Stimulated activated naive CD8-positive, alpha-beta T cell treated with anti-CD3 and anti-CD28 coated beads, Interleukin-15, Interleukin-2, amounts not matched to agents 100 ng/mL and 50 ng/mL, for 24 hours (primary cell): ENCODE results near the gene CENPX.
"Not testable (repeated sequence)": the region's sequence is repeated elsewhere in the genome, so short reads cannot be mapped to it uniquely, and the experiment has no call there.

ENCODE experiments used
- H3K27ac Mint-ChIP-seq: one replicate; pipeline ENCODE4 v1.8.0; 2021; ENCODE audit warnings: mild to moderate bottlenecking, mixed read lengths
- H3K27me3 Mint-ChIP-seq: one replicate; pipeline ENCODE4 v1.8.0; 2021; ENCODE audit warnings: mixed read lengths
- H3K36me3 Mint-ChIP-seq: one replicate; pipeline ENCODE4 v1.8.0; 2021; ENCODE audit warnings: low read depth, mixed read lengths
- H3K4me1 Mint-ChIP-seq: one replicate; pipeline ENCODE4 v1.8.0; 2021; ENCODE audit warnings: low read depth, mixed read lengths
- H3K4me3 Mint-ChIP-seq: one replicate; pipeline ENCODE4 v1.8.0; 2021; ENCODE audit warnings: mild to moderate bottlenecking, mixed read lengths
- H3K9me3 Mint-ChIP-seq: one replicate; pipeline ENCODE4 v1.8.0; 2021; ENCODE audit warnings: mixed read lengths

CENPX gene

DNA sequence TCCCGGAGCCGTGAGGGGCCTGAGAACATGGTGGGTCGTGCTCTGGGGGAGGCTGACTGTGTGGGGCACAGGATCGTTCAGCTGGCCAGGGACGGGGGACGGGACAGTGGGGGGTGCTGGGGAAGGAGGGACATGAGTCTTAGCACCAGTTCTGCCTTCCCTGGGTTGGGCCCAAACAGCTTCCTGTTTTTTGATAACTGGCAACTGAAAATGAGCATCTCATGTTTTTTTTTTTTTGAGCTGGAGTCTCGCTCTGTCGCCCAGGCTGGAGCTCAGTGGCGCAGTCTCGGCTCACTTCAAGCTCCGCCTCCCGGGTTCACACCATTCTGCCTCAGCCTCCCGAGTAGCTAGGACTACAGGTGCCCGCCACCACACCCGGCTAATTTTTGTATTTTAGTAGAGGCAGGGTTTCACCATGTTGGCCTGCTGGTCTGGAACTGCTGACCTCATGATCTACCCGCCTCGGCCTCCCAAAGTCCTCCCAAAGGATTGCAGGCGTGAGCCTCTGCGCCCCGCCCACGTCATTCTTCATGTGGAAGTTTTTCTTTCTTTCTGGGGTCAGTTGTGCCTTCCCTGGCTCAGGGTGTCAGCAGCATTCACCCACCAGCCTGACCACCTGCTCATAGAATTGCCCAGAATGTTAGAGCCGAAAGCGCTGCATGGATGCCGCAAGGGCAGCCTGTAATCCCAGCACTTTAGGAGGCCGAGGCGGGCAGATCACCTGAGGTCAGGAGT, 38.9 kb downstream of the CENPX start:
- Mint-ChIP-seq H3K27me3 (no peaks in the 10 kb centered on the region), H3K36me3 (peaks cover 24% of the 10 kb centered on the region), H3K4me1 (peaks cover 25% of the 10 kb centered on the region), H3K9me3 (no peaks in the 10 kb centered on the region), H3K4me3 (no peak overlapping the region), H3K27ac (no peak overlapping the region)

GRCh38 chr17:81983011-81983638, 39.6 kb downstream of the CENPX start:
- Mint-ChIP-seq H3K4me1 (peaks cover 30% of the 10 kb centered on the region), H3K27ac (no peak overlapping the region), H3K9me3 (no peaks in the 10 kb centered on the region), H3K27me3 (no peaks in the 10 kb centered on the region), H3K4me3 (no peak overlapping the region), H3K36me3 (peaks cover 24% of the 10 kb centered on the region)

DNA sequence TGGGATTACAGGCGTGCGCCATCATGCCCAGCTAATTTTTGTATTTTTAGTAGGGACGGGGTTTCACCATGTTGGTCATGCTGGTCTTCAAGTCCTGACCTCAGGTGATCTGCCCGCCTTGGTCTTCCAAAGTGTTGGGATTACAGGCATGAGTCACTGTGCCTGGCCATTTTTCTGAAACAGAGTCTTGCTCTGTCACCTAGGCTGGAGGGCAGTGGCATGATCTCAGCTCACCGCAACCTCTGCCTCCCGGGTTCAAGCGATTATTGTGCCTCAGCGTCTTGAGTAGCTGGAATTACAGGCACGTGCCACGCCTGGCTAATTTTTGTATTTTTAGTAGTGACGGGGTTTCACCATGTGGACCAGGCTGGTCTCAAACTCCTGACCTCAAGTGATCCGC, 41.2 kb downstream of the CENPX start:
- not testable (repeated sequence) for H3K27me3 Mint-ChIP-seq, H3K9me3 Mint-ChIP-seq, H3K27ac Mint-ChIP-seq, H3K4me3 Mint-ChIP-seq
- Mint-ChIP-seq H3K4me1 (peaks cover 34% of the 10 kb centered on the region), H3K36me3 (peaks cover 20% of the 10 kb centered on the region)

DNA sequence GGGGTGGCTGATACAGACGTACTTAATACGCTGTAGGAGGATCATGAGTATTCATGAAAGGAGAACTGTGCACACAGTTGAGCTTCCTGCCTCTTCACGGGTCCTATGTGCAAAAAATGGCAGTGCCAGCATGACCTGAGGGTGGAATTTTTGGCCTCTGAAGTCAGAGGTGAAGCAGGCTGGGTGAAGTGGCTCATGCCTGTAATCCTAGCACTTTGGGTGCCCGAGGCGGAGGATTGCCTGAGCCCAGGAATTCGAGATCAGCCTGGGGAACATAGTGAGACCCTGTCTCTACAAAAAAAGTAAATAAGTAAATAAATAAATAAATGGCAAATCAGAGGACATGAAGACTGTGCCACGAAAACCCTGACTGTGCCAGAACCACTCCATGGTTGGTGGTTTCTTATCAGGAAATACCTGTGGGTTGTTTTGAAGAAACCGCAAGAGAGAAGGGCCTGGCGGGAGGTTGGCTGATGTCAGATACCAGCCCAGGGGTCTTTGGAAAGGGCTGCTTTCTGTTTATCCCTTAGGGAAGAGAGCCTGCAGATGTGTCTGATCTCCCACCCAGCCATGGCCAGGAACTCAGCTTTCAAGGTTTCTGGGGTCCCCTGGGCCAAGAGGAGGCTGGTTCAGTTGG, 41.9 kb downstream of the CENPX start:
- H3K36me3 Mint-ChIP-seq = peaks cover 17% of the 10 kb centered on the region
- no peak overlapping the region for H3K27ac Mint-ChIP-seq

GRCh38 chr17:81980122-81980521, 42.6 kb downstream of the CENPX start:
- Mint-ChIP-seq H3K27me3 (no peaks in the 10 kb centered on the region), H3K27ac (no peak overlapping the region), H3K36me3 (peaks cover 15% of the 10 kb centered on the region), H3K4me3 (no peak overlapping the region), H3K4me1 (peaks cover 41% of the 10 kb centered on the region), H3K9me3 (no peaks in the 10 kb centered on the region)

More for the DNA sequence above, 41.9 kb downstream of the CENPX start:
- Mint-ChIP-seq H3K4me3 (no peak overlapping the region), H3K9me3 (no peaks in the 10 kb centered on the region), H3K4me1 (peaks cover 41% of the 10 kb centered on the region), H3K27me3 (no peaks in the 10 kb centered on the region)

DNA sequence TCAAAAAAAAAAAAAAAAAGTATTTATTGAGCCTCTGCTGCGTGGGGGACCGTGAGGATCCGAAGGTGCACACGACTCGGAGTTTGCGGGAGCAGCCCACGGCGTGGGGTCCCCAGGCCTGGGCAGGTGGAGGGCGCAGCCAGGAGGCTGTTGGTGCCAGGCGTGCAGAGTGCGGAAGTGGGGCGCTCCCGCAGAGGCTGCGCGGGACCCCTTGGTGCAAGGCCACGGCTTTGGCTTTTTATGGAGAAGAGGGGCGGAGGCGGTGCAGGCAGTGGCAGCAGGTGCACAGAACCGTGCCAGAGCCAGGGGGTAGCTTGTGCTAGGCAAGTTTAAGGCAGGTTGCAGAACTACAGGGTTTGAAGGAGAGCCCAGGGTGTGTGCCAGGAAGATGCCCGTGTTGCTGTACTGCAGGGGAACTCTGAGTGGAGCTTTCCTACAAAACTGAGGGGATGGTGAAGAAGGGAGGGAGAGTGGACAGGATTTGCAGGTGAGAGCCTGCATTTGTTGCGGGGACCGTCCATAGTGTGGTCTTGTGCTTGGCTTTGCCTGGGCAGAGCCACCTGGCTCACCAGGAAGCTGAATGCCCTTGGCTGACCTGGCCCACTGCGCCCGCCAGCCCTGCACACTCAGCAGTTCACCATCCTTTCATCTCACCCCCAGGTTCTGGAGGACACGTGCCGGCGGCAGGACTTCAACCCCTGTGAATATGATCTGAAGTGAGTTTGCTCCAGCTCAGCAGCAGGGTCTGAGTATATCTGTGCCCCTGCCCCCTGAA, 44.0 kb downstream of the CENPX start:
- peak overlapping the region; percentile 76 for H3K4me3 Mint-ChIP-seq
- H3K36me3 Mint-ChIP-seq = peaks cover 11% of the 10 kb centered on the region
- no peaks in the 10 kb centered on the region for H3K9me3 Mint-ChIP-seq
- H3K27ac Mint-ChIP-seq = no peak overlapping the region
- H3K4me1 Mint-ChIP-seq = peaks cover 41% of the 10 kb centered on the region
- H3K27me3 Mint-ChIP-seq = no peaks in the 10 kb centered on the region

DNA sequence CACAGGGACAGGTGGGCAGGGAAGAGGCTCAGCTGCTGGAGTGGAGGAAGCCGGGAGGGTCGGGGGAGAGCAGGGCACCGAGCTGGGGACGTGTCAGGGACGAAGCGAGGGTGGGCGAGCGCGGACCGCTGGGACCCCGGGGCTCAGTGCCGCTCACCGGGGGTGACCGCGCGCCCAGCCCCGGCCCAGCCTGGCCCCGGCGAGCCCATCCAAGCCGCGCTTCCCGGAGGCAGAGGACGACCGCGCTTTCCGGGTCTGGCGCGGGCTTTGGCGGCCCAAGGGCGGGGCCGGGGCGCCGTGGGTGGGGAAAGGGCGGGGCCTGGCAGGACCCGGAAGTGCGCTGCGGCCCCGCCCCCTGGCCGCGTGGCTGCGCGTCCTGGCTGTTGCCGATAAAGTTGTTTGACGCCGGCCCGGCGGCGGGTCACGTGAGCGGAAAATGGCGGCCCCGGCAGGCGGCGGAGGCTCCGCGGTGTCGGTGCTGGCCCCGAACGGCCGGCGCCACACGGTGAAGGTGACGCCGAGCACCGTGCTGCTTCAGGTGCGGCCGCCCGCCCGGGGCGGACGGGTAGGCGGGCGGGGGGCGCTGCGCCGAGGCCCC, 45.4 kb downstream of the CENPX start, which contains the start of gene ASPSCR1:
TSS of gene ASPSCR1 (plus strand) at position 419 of the 598 bp plus-strand sequence. CDS start at position 437, 18 bp downstream.
- H3K27me3 Mint-ChIP-seq = no peaks in the 10 kb centered on the region
- H3K36me3 Mint-ChIP-seq = peaks cover 8% of the 10 kb centered on the region
- peaks cover 37% of the 10 kb centered on the region for H3K4me1 Mint-ChIP-seq
- H3K4me3 Mint-ChIP-seq = peak within 1 kb of the TSS; percentile 94
- no peaks in the 10 kb centered on the region for H3K9me3 Mint-ChIP-seq
- H3K27ac Mint-ChIP-seq = peak within 1 kb of the TSS; percentile 95

DNA sequence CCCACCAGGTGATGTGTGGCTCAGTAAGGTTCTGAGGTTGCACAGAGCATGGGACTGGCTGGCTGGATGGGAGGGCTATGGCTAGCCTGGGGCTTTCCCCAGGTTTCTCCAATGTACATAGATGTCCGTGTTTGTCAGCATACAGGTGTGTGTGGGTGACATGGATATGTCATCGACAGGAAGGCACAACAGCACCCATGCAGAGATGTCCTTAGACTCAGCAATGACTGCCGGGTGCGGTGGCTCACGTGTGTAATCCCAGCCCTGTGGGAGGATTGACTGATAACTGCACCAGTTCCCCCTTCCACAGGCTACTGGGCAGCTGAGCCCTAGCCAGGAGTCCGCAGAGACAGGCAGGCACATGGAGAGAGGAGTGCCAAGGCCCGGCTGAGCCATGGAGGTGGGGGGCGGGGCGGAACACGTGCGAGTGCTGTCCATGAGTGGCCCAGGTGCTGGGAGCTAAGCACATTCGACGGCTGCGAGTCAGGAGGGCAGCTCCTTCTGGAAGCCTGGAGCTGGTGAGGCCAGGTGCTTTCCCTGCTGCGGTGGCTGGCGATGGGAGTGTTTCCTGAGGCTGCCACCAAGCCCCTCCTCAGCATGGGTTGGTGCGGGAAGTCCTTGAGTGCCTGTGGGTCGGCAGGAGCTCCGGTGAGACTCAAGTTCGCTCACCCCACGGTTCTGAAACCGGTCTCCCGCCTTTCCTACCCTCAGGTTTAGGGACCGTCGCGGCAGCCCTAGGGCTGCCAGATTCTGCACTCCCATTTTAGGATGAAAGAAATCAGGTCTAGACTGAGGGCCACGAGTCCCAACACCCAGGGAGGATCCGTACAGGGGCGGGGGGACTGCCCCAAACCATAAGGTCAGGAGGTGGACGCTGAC, 46.1 kb downstream of the CENPX start:
- H3K4me3 Mint-ChIP-seq = peak overlapping the region; percentile 94
- peaks cover 36% of the 10 kb centered on the region for H3K4me1 Mint-ChIP-seq
- peak overlapping the region; percentile 95 for H3K27ac Mint-ChIP-seq

DNA sequence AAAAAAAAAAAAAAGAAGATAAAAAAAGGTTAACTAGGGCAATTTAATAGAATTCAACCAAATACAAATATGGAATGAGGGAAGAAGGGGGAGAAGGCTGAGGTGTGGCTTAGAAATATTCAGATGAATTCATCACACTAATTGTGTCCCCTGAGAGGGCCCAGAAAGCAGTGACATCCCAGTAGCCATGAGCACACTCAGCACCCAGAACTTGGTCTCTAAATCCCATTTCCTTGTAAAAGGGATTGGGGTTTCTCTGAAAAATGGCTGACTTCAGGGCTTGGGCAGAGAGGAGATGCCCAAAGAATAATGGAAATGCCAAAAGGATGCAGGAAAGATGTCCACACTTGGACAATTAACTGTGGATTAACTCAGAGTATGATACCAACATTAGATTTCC, 49.2 kb downstream of the CENPX start:
- Mint-ChIP-seq H3K27me3 (no peaks in the 10 kb centered on the region), H3K36me3 (no peaks in the 10 kb centered on the region), H3K4me1 (peaks cover 19% of the 10 kb centered on the region), H3K9me3 (no peaks in the 10 kb centered on the region), H3K4me3 (no peak overlapping the region), H3K27ac (no peak overlapping the region)

More for the DNA sequence above, 46.1 kb downstream of the CENPX start:
- Mint-ChIP-seq H3K36me3 (peaks cover 7% of the 10 kb centered on the region), H3K27me3 (no peaks in the 10 kb centered on the region), H3K9me3 (no peaks in the 10 kb centered on the region)

DNA sequence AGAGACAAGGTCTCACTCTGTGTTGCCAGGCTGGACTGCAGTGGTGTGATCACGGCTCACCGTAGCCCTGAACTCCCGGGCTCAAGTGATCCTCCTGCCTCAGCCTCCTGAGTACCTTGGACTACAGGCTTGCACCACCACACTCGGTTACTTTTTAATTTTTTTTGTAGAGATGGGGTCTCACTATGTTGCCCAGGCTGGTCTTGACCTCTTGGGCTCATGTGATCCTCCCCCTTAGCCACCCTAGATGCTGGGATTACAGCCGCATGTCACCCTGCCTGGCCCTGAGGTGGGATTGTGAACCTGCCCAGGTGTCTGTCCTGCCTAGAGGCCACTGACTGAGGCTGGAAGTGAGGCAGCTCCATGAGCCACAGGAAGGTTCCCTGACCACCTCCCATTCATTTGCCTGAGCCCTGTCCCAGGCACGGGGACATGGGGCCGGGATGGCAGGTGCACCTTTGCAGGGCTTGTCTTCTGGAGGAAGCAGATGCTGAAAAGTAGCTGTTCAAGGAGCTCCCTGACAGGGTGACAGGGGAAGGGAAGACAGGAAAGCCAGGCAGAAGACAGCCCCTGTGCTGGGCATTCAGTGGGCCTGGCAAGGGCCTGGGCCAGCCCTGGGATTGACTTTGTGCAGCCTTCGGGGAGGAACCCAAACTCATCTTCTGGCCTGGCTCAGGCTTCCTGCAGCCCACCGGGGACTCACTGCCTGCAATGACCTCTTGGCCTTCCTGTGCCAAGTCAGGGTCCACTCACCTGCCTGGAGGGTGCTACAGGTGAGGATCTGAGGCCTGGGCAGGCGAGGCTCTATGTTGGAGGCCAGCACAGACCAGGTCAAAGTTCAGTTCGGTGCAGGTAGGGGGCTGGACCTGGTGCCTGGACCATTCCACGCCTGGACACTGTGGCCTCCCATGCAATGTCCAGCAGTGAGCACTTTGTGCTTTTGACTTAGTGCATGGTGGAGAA, 53.5 kb downstream of the CENPX start:
- no peak overlapping the region for H3K4me3 Mint-ChIP-seq
- H3K36me3 Mint-ChIP-seq = no peaks in the 10 kb centered on the region
- H3K27ac Mint-ChIP-seq = no peak overlapping the region
- peaks cover 17% of the 10 kb centered on the region for H3K4me1 Mint-ChIP-seq
- no peaks in the 10 kb centered on the region for H3K27me3 Mint-ChIP-seq
- no peaks in the 10 kb centered on the region for H3K9me3 Mint-ChIP-seq
